ENCODE results near the gene GTPBP1. TPM values are rescaled to one million over a fixed set of nuclear protein-coding genes. Genes with fewer than 3 reads are reported as not detected.

Gene GTPBP1
- total and polyA plus RNA-seq, 2 of the 13 experiments (the other 11 are each of a cell fraction or from before 2014, with no cell fraction given): 22.3 to 27.0 TPM

GRCh38 chr22:38707346-38707745 lies 1.6 kb downstream of the GTPBP1 start (continued):
- TF ChIP-seq ZFP91 (CRISPR knock-in tag; IDR thresholded peaks at IDR 0.05; ENCODE audit: borderline replicate concordance) (no peak), CHD2 (IDR thresholded peaks at IDR 0.05; ENCODE audit: low read depth, low read length) (no peak), EP300 (IDR thresholded peaks at IDR 0.05; ENCODE audit: low read depth in 2 of 2, low read length in 2 of 2) (peak in 1 of 2 experiments; percentile 66; a peak in 2 of 4 replicates), EP300 (CRISPR knock-in tag; IDR thresholded peaks at IDR 0.05; ENCODE audit: borderline replicate concordance) (no peak), AGO2 (optimal IDR thresholded peaks at IDR 0.05; ENCODE audit: low read depth, low read length) (no peak), PRDM10 (CRISPR knock-in tag; IDR thresholded peaks at IDR 0.05; ENCODE audit: low read depth) (no peak), ZNF281 (CRISPR knock-in tag; IDR thresholded peaks at IDR 0.05; ENCODE audit: borderline replicate concordance) (no peak), NFKB2 (CRISPR knock-in tag; IDR thresholded peaks at IDR 0.05; ENCODE audit: borderline replicate concordance) (no peak), RXRB (CRISPR knock-in tag; IDR thresholded peaks at IDR 0.05; ENCODE audit: borderline replicate concordance) (peak; percentile 48; the same call in 1 of the 2 replicates), RERE (CRISPR knock-in tag; IDR thresholded peaks at IDR 0.05; ENCODE audit: low read depth) (0 out of 2 replicates have a peak, but pooled peaks have one; percentile 21), ISX (CRISPR knock-in tag; conservative IDR thresholded peaks at IDR 0.05) (no peak), MLXIP (CRISPR knock-in tag; IDR thresholded peaks at IDR 0.05; ENCODE audit: borderline replicate concordance) (no peak)
